Aorta (tissue), 5 donors: ENCODE results near the gene PPP1R1C. TPM values are rescaled to one million over a fixed set of nuclear protein-coding genes. Genes with fewer than 3 reads are reported as not detected.
"Not testable (repeated sequence)": the region's sequence is repeated elsewhere in the genome, so short reads cannot be mapped to it uniquely, and the experiment has no call there.

Experiments
- ATAC-seq: fragments of 200-7000 bp; cut with Tn5 transposase; one replicate; pipeline ENCODE4 v1.9.1; 2022; ENCODE audit warnings: moderate library complexity; ENCODE audit not compliant: low FRiP score
- DNase-seq, 2 donors: peaks; one replicate each; pipeline ENCODE4 v3.0.0-alpha.2; 2020
- H3K27ac ChIP-seq, 2 donors: one replicate each; pipeline ENCODE4 v1.5.1; 2013; ENCODE audit warnings: low read length in 2 of 2, mild to moderate bottlenecking in 2 of 2, moderate library complexity in 2 of 2, control low read depth in 1 of 2, inconsistent platforms in 1 of 2, low read depth in 1 of 2
- H3K27me3 ChIP-seq, 2 donors: one replicate each; pipeline ENCODE4 v1.6.1; 2013; ENCODE audit warnings: control low read depth in 1 of 2, low read length in 1 of 2, mild to moderate bottlenecking in 1 of 2, moderate library complexity in 1 of 2; ENCODE audit not compliant: insufficient read depth in 2 of 2, control insufficient read depth in 1 of 2
- H3K36me3 ChIP-seq, 2 donors: one replicate each; pipeline ENCODE4 v1.6.1; 2013; ENCODE audit warnings: control low read depth in 1 of 2, low read length in 1 of 2, mild to moderate bottlenecking in 1 of 2; ENCODE audit not compliant: insufficient read depth in 2 of 2, control insufficient read depth in 1 of 2
- H3K4me1 ChIP-seq, 2 donors: one replicate each; pipeline ENCODE4 v1.6.1; 2013; ENCODE audit warnings: low read length in 2 of 2, control low read depth in 1 of 2, mild to moderate bottlenecking in 1 of 2, moderate library complexity in 1 of 2; ENCODE audit not compliant: insufficient read depth in 2 of 2, control insufficient read depth in 1 of 2
- H3K4me3 ChIP-seq, 2 donors: one replicate each; pipeline ENCODE4 v1.5.1; 2013; ENCODE audit warnings: low read length in 2 of 2, control low read depth in 1 of 2, mild to moderate bottlenecking in 1 of 2
- H3K9me3 ChIP-seq: one replicate; pipeline ENCODE4 v1.6.1; 2013; ENCODE audit warnings: mild to moderate bottlenecking, low read length; ENCODE audit not compliant: control insufficient read depth
- WGBS, 2 donors: extraction: QIAGEN DNeasy Blood & Tissue Kit; methylation state at CpG; one replicate each; pipeline ENCODE4 v1.1.7; 2013; 5-methylcytosine and 5-hydroxymethylcytosine counted together
- intact Hi-C, 2 donors: fragments of 100-400 bp; cut with DNase I; formaldehyde crosslinking; loops; one replicate each; pipeline versions ENCODE4 v1.14.2 to v1.15.0; 2022
- polyA plus RNA-seq, 2 donors: library from polyadenylated mRNA; stranded (reverse); fragments of 200-250 nt; gene quantifications; one replicate each; pipeline ENCODE4 v1.2.3, GENCODE V29; 2013
- total RNA-seq, 2 donors: library from RNA; stranded (reverse); fragmentation: NEBNext Ultra II Directional; extraction: Animal tissue kit (Norgen Biotek cat#: 25700); gene quantifications; one replicate each; pipeline ENCODE4 v1.2.1, GENCODE V29; 2021
- donor health status: healthy with polysubstance abuse.
- donor health status: Bipolar disorder and iron deficiency.
- donor health status: DM: no; HTN: no; CAD: no.
- donor health status: DM: no; HTN: no; CAD: no.
- donor health status: DM: yes; HTN: yes; CAD: no.

Gene PPP1R1C
- total and polyA plus RNA-seq, 4 donors: 0.54 to 1.6 (median 1.1) TPM

GRCh38 chr2:182019731-182020130 lies 34.1 kb downstream of the PPP1R1C start:
- intact Hi-C loops: no loop called here
- Histone ChIP-seq H3K27me3 (no peaks in the 10 kb centered on the region), H3K4me3 (no peak overlapping the region), H3K4me1 (no peaks in the 10 kb centered on the region), H3K9me3 (peaks cover 5% of the 10 kb centered on the region), H3K36me3 (no peaks in the 10 kb centered on the region), H3K27ac (no peak overlapping the region)
- ATAC-seq: no peak
- WGBS, 2 donors: 50 to 53% methylated on average over 2 of the region's 2 CpGs
- DNase-seq: no peak

- Histone ChIP-seq H3K9me3 (peaks cover 2% of the 10 kb centered on the region), H3K4me1 (no peaks in the 10 kb centered on the region), H3K36me3 (no peaks in the 10 kb centered on the region), H3K27me3 (no peaks in the 10 kb centered on the region), H3K4me3 (no peak overlapping the region), H3K27ac (no peak overlapping the region)
- DNase-seq (no peak), ATAC-seq (no peak)
- intact Hi-C loops: no loop called here
- 42 to 43% methylated on average over 4 of the region's 4 CpGs for WGBS, 2 donors
These were observed 34.8 kb downstream of the PPP1R1C start for GRCh38 chr2:182020286-182021070.

GRCh38 chr2:182023235-182023634 lies 37.6 kb downstream of the PPP1R1C start:
- Histone ChIP-seq H3K4me3 (no peak overlapping the region), H3K4me1 (no peaks in the 10 kb centered on the region), H3K9me3 (peaks cover 1% of the 10 kb centered on the region), H3K27me3 (no peaks in the 10 kb centered on the region), H3K27ac (no peak overlapping the region), H3K36me3 (no peaks in the 10 kb centered on the region)
- intact Hi-C loops: no loop called here
- ATAC-seq: no peak
- DNase-seq: no peak

- intact Hi-C loops, H3K27ac ChIP-seq, H3K4me1 ChIP-seq, DNase-seq, H3K9me3 ChIP-seq, H3K36me3 ChIP-seq, H3K27me3 ChIP-seq, H3K4me3 ChIP-seq, ATAC-seq: not testable (repeated sequence)
- 62 to 76% methylated on average over 19 to 21 of the region's 21 CpGs for WGBS, 2 donors
These were observed 45.2 kb downstream of the PPP1R1C start for GRCh38 chr2:182030875-182031274.

- Histone ChIP-seq H3K36me3 (no peaks in the 10 kb centered on the region), H3K27me3 (no peaks in the 10 kb centered on the region), H3K27ac (no peak overlapping the region), H3K9me3 (no peaks in the 10 kb centered on the region), H3K4me3 (no peak overlapping the region), H3K4me1 (no peaks in the 10 kb centered on the region)
- ATAC-seq (no peak), DNase-seq (no peak)
- intact Hi-C loops: no loop called here
- WGBS, 2 donors: 90 to 92% methylated on average over 2 of the region's 2 CpGs
These were observed 46.3 kb downstream of the PPP1R1C start for GRCh38 chr2:182031956-182032355.

GRCh38 chr2:182033449-182033848 lies 47.8 kb downstream of the PPP1R1C start:
- no peaks in the 10 kb centered on the region for H3K9me3 ChIP-seq
- H3K27me3 ChIP-seq: no peaks in the 10 kb centered on the region
- 27 to 29% methylated on average over 3 of the region's 3 CpGs for WGBS, 2 donors
- DNase-seq (no peak), ATAC-seq (no peak)
- H3K4me1 ChIP-seq: no peaks in the 10 kb centered on the region
- intact Hi-C loops: no loop called here
- H3K36me3 ChIP-seq: no peaks in the 10 kb centered on the region
- H3K4me3 ChIP-seq: no peak overlapping the region
- no peak overlapping the region for H3K27ac ChIP-seq

- Histone ChIP-seq H3K36me3 (no peaks in the 10 kb centered on the region), H3K27ac (no peak overlapping the region), H3K9me3 (no peaks in the 10 kb centered on the region), H3K4me3 (no peak overlapping the region), H3K4me1 (no peaks in the 10 kb centered on the region), H3K27me3 (no peaks in the 10 kb centered on the region)
- WGBS, 2 donors: 48 to 52% methylated on average over 1 of the region's 1 CpG
- ATAC-seq (no peak), DNase-seq (no peak)
- intact Hi-C loops: no loop called here
These were observed 52.9 kb downstream of the PPP1R1C start for GRCh38 chr2:182038576-182038975.

GRCh38 chr2:182043021-182043420 lies 57.4 kb downstream of the PPP1R1C start:
- ATAC-seq (no peak), DNase-seq (no peak)
- WGBS, 2 donors: 46 to 58% methylated on average over 1 of the region's 1 CpG
- Histone ChIP-seq H3K9me3 (no peaks in the 10 kb centered on the region), H3K27me3 (no peaks in the 10 kb centered on the region), H3K4me3 (no peak overlapping the region), H3K36me3 (no peaks in the 10 kb centered on the region), H3K4me1 (no peaks in the 10 kb centered on the region), H3K27ac (no peak overlapping the region)
- intact Hi-C loops: no loop called here

GRCh38 chr2:182043861-182044260 lies 58.2 kb downstream of the PPP1R1C start:
- 94 to 95% methylated on average over 4 of the region's 4 CpGs for WGBS, 2 donors
- intact Hi-C loops: no loop called here
- no peaks in the 10 kb centered on the region for H3K36me3 ChIP-seq
- ATAC-seq (no peak), DNase-seq (no peak)
- no peaks in the 10 kb centered on the region for H3K27me3 ChIP-seq
- H3K4me1 ChIP-seq: no peaks in the 10 kb centered on the region
- H3K4me3 ChIP-seq: no peak overlapping the region
- no peaks in the 10 kb centered on the region for H3K9me3 ChIP-seq
- no peak overlapping the region for H3K27ac ChIP-seq
